GM23338 (cell line): ENCODE results near the gene COL8A1. TPM values are rescaled to one million over a fixed set of nuclear protein-coding genes. Genes with fewer than 3 reads are reported as not detected.

Source experiments
- ATAC-seq: fragments of 200-7000 bp; cut with Tn5 transposase; 3 replicates; pipeline ENCODE4 v1.9.1; 2020
- DNase-seq: peaks from one replicate; pipeline ENCODE4 v3.0.0-alpha.2; 2015; ENCODE audit warnings: low spot score
- H2AFZ ChIP-seq: fragments of 200-600 bp; sonication (generic); 2 replicates; pipeline ENCODE4 v1.8.0; 2016; ENCODE audit warnings: antibody characterized with exemption, mild to moderate bottlenecking, moderate library complexity
- H3F3A ChIP-seq: fragments of 200-600 bp; sonication (generic); replicated peaks from 2 replicates; pipeline ENCODE4 v1.8.0; 2017; ENCODE audit warnings: antibody characterized with exemption, mixed run types, low read depth
- H3K27ac ChIP-seq: fragments of 200-600 bp; sonication (generic); 2 replicates; pipeline ENCODE4 v1.6.1; 2016; ENCODE audit warnings: low read depth
- H3K27me3 ChIP-seq: fragments of 200-600 bp; sonication (generic); 2 replicates; pipeline ENCODE4 v1.8.0; 2016; ENCODE audit warnings: mild to moderate bottlenecking, mixed run types, moderate library complexity; ENCODE audit not compliant: insufficient read depth
- H3K36me3 ChIP-seq: fragments of 200-600 bp; sonication (generic); 2 replicates; pipeline ENCODE4 v1.8.0; 2016; ENCODE audit warnings: mild to moderate bottlenecking; ENCODE audit not compliant: insufficient read depth
- H3K4me1 ChIP-seq: fragments of 200-600 bp; sonication (generic); 2 replicates; pipeline ENCODE4 v1.8.0; 2016; ENCODE audit warnings: mild to moderate bottlenecking, moderate library complexity; ENCODE audit not compliant: insufficient read depth
- H3K4me2 ChIP-seq: fragments of 200-600 bp; sonication (generic); 2 replicates; pipeline ENCODE4 v1.7.1; 2017; ENCODE audit warnings: mixed run types
- H3K4me3 ChIP-seq: fragments of 200-600 bp; sonication (generic); 2 replicates; pipeline ENCODE4 v1.6.1; 2016; ENCODE audit warnings: mixed run types
- H3K79me2 ChIP-seq: fragments of 200-600 bp; sonication (generic); replicated peaks from 2 replicates; pipeline ENCODE4 v1.8.0; 2017; ENCODE audit warnings: mild to moderate bottlenecking; ENCODE audit not compliant: insufficient read depth
- H3K9me2 ChIP-seq: fragments of 200-600 bp; sonication (generic); 2 replicates; pipeline ENCODE4 v1.8.0; 2017; ENCODE audit not compliant: insufficient read depth
- H4K20me1 ChIP-seq: fragments of 200-600 bp; sonication (generic); replicated peaks from 2 replicates; pipeline ENCODE4 v1.8.0; 2017; ENCODE audit warnings: mild to moderate bottlenecking; ENCODE audit not compliant: insufficient read depth
- H3K27ac Mint-ChIP-seq: 2 replicates; pipeline ENCODE4 v1.8.0; 2020; ENCODE audit warnings: inconsistent platforms, mild to moderate bottlenecking, moderate library complexity, mixed read lengths
- H3K27me3 Mint-ChIP-seq: 3 replicates; pipeline ENCODE4 v1.8.0; 2022; ENCODE audit warnings: low read depth, mild to moderate bottlenecking, moderate library complexity, mixed read lengths, inconsistent platforms; ENCODE audit not compliant: insufficient read depth, poor library complexity
- H3K36me3 Mint-ChIP-seq: 3 replicates; pipeline ENCODE4 v1.8.0; 2021; ENCODE audit warnings: low read depth, mild to moderate bottlenecking, inconsistent platforms, moderate library complexity, mixed read lengths
- H3K4me1 Mint-ChIP-seq: 3 replicates; pipeline ENCODE4 v1.8.0; 2020; ENCODE audit warnings: mild to moderate bottlenecking, inconsistent platforms, mixed read lengths
- H3K4me3 Mint-ChIP-seq: 3 replicates; pipeline ENCODE4 v1.8.0; 2021; ENCODE audit warnings: moderate library complexity, mild to moderate bottlenecking, inconsistent platforms, mixed read lengths
- H3K9me3 Mint-ChIP-seq: 3 replicates; pipeline ENCODE4 v1.8.0; 2020; ENCODE audit warnings: moderate library complexity, mild to moderate bottlenecking, inconsistent platforms, mixed read lengths
- NANOG ChIP-seq: IDR thresholded peaks from 2 replicates; pipeline ENCODE4 v1.6.1; 2016; ENCODE audit warnings: antibody characterized with exemption, borderline replicate concordance
- polyA plus RNA-seq: library from polyadenylated mRNA; unstranded; fragments of >200 nt; fragmentation: Nextera tagmentation; extraction: Ambion mirVana; gene quantifications from 2 replicates; pipeline ENCODE4 v1.2.1, GENCODE V29; 2016
- total RNA-seq: library from RNA; depleted of rRNA; stranded (reverse); fragments of >200 nt; shearing (Covaris generic); gene quantifications from 2 replicates; pipeline ENCODE4 v1.2.3, GENCODE V29; 2014
- TF ChIP-seq, protein P1 (sequence below): IDR thresholded peaks from 2 replicates; pipeline ENCODE4 v1.6.1; 2016; ENCODE audit warnings: antibody characterized with exemption
- TF ChIP-seq, protein P2 (sequence below): IDR thresholded peaks from one replicate; pipeline ENCODE4 v1.6.1; 2018; ENCODE audit warnings: antibody characterized with exemption; ENCODE audit not compliant: unreplicated experiment
- TF ChIP-seq, protein P3 (sequence below), 2 experiments: fragments of 200-600 bp in 1 of 2; sonication (generic) in 1 of 2; conservative IDR thresholded peaks; 2 replicates each; pipeline versions ENCODE4 v1.5.1 to v1.6.1; 2016 to 2017; ENCODE audit warnings: antibody characterized with exemption in 2 of 2, low read depth in 2 of 2, mild to moderate bottlenecking in 2 of 2, moderate library complexity in 1 of 2

The COL8A1 gene
- total and polyA plus RNA-seq, 2 experiments from 2014 or later: 0.26 to 0.97 TPM

DNA sequence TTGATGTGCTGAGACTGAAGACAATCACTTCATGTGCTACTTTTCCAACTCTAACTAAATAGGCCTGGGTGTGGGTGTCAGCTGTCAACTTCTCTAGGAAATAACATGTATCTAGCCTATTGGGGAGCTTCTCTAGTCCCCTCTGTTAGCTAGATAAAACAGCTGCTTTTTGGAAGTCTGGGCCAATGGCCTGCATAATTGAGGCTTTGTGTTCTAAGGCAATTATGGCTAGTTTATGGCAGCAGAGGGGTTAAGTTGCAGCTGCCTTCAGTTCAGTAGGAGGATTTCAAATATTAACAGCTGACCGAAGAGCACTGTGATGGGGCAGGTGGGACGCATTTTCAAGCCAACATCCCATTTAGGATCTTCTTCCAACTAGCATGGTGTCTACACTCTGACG, 6.4 kb downstream of the COL8A1 start:
- H3K4me3 ChIP-seq: no peak overlapping the region
- no peak overlapping the region for H3K4me3 Mint-ChIP-seq
- H3K4me1 ChIP-seq: peaks cover 14% of the 10 kb centered on the region
- no peaks in the 10 kb centered on the region for H4K20me1 ChIP-seq
- H2AFZ ChIP-seq: no peak overlapping the region
- no peaks in the 10 kb centered on the region for H3F3A ChIP-seq
- DNase-seq (no peak), ATAC-seq (no peak)
- no peaks in the 10 kb centered on the region for H3K9me2 ChIP-seq
- no peaks in the 10 kb centered on the region for H3K27me3 Mint-ChIP-seq
- TF ChIP-seq, protein P1, sequence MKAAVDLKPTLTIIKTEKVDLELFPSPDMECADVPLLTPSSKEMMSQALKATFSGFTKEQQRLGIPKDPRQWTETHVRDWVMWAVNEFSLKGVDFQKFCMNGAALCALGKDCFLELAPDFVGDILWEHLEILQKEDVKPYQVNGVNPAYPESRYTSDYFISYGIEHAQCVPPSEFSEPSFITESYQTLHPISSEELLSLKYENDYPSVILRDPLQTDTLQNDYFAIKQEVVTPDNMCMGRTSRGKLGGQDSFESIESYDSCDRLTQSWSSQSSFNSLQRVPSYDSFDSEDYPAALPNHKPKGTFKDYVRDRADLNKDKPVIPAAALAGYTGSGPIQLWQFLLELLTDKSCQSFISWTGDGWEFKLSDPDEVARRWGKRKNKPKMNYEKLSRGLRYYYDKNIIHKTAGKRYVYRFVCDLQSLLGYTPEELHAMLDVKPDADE: no peak
- TF ChIP-seq, protein P2, sequence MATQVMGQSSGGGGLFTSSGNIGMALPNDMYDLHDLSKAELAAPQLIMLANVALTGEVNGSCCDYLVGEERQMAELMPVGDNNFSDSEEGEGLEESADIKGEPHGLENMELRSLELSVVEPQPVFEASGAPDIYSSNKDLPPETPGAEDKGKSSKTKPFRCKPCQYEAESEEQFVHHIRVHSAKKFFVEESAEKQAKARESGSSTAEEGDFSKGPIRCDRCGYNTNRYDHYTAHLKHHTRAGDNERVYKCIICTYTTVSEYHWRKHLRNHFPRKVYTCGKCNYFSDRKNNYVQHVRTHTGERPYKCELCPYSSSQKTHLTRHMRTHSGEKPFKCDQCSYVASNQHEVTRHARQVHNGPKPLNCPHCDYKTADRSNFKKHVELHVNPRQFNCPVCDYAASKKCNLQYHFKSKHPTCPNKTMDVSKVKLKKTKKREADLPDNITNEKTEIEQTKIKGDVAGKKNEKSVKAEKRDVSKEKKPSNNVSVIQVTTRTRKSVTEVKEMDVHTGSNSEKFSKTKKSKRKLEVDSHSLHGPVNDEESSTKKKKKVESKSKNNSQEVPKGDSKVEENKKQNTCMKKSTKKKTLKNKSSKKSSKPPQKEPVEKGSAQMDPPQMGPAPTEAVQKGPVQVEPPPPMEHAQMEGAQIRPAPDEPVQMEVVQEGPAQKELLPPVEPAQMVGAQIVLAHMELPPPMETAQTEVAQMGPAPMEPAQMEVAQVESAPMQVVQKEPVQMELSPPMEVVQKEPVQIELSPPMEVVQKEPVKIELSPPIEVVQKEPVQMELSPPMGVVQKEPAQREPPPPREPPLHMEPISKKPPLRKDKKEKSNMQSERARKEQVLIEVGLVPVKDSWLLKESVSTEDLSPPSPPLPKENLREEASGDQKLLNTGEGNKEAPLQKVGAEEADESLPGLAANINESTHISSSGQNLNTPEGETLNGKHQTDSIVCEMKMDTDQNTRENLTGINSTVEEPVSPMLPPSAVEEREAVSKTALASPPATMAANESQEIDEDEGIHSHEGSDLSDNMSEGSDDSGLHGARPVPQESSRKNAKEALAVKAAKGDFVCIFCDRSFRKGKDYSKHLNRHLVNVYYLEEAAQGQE: no peak
- peaks cover 9% of the 10 kb centered on the region for H3K27me3 ChIP-seq
- H3K79me2 ChIP-seq: no peaks in the 10 kb centered on the region
- peaks cover 18% of the 10 kb centered on the region for H3K4me1 Mint-ChIP-seq
- no peaks in the 10 kb centered on the region for H3K9me3 Mint-ChIP-seq
- H3K27ac Mint-ChIP-seq: no peak overlapping the region
- H3K27ac ChIP-seq: no peak overlapping the region
- no peaks in the 10 kb centered on the region for H3K36me3 Mint-ChIP-seq
- H3K36me3 ChIP-seq: no peaks in the 10 kb centered on the region
- no peak overlapping the region for H3K4me2 ChIP-seq

DNA sequence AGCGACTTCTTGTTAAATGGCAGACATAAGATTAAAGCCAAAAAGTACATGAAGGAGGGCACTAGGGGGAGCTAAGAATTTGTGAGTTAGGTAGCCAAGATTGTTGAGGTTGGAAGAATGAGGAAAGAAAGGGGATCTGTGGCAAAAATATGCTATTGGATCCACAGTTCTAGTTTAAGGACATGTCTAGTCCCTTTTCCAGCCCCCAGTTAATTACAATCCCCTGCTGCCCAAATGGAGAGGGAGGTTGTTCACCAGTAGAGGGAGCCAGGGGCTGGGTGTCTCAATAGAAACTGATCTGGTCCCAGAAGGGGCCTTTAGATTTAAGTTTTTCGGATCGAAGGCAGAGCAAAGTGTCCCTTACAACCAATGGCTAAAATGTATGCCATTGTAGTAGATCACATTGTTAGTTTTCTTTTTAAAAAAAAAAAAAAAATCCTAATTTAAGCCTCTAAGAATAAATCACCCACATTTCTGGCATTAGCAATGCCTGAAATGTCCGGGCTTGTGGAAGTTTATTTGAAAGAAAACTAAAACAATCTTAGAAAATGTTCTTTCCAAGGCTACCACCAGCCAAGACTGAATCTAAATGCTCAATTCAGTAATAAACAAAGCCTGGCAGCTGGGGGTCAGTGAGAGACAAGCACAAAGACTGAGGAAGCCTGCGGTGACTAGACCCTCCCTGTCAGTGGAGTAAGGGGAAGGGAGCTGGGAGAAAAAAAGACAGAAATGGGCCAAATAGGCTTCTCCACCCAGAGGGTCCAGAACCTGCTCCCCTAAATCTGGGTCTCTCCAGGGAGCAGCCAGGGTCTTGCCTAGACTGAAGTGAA, 7.1 kb downstream of the COL8A1 start:
- TF ChIP-seq NANOG: no peak
- TF ChIP-seq, protein P3, sequence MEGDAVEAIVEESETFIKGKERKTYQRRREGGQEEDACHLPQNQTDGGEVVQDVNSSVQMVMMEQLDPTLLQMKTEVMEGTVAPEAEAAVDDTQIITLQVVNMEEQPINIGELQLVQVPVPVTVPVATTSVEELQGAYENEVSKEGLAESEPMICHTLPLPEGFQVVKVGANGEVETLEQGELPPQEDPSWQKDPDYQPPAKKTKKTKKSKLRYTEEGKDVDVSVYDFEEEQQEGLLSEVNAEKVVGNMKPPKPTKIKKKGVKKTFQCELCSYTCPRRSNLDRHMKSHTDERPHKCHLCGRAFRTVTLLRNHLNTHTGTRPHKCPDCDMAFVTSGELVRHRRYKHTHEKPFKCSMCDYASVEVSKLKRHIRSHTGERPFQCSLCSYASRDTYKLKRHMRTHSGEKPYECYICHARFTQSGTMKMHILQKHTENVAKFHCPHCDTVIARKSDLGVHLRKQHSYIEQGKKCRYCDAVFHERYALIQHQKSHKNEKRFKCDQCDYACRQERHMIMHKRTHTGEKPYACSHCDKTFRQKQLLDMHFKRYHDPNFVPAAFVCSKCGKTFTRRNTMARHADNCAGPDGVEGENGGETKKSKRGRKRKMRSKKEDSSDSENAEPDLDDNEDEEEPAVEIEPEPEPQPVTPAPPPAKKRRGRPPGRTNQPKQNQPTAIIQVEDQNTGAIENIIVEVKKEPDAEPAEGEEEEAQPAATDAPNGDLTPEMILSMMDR (conservative IDR thresholded peaks at IDR 0.05; ENCODE audit: low read depth in 2 of 2): peak; percentile 78 to 92
- 0 out of 2 replicates have a peak overlapping the region, but pooled peaks have one; percentile 28 for H3K27ac Mint-ChIP-seq

More for the DNA sequence above, 7.1 kb downstream of the COL8A1 start:
- Histone ChIP-seq H3K4me1 (peaks cover 13% of the 10 kb centered on the region), H3F3A (no peaks in the 10 kb centered on the region), H3K9me2 (no peaks in the 10 kb centered on the region), H3K27ac (no peak overlapping the region), H4K20me1 (no peaks in the 10 kb centered on the region), H3K27me3 (peaks cover 2% of the 10 kb centered on the region; the same call in 1 of the 2 replicates), H3K36me3 (no peaks in the 10 kb centered on the region), H3K4me2 (no peak overlapping the region), H3K4me3 (no peak overlapping the region), H3K79me2 (no peaks in the 10 kb centered on the region), H2AFZ (peak overlapping the region; percentile 64)
- H3K4me3 Mint-ChIP-seq: no peak overlapping the region
- DNase-seq: peak; percentile 74
- ATAC-seq: peak; percentile 91
- H3K27me3 Mint-ChIP-seq: no peaks in the 10 kb centered on the region
- no peaks in the 10 kb centered on the region for H3K36me3 Mint-ChIP-seq
- no peaks in the 10 kb centered on the region for H3K9me3 Mint-ChIP-seq
- H3K4me1 Mint-ChIP-seq: peaks cover 18% of the 10 kb centered on the region
